Fibroblast of the conjunctiva (primary cell): ENCODE data around the gene ETFDH.
"Not testable (repeated sequence)": the region's sequence is repeated elsewhere in the genome, so short reads cannot be mapped to it uniquely, and the experiment has no call there.

Source experiments
- DNase-seq: peaks from one replicate; pipeline ENCODE4 v3.0.0-alpha.2; 2010; ENCODE audit warnings: low read depth

ETFDH gene

DNA sequence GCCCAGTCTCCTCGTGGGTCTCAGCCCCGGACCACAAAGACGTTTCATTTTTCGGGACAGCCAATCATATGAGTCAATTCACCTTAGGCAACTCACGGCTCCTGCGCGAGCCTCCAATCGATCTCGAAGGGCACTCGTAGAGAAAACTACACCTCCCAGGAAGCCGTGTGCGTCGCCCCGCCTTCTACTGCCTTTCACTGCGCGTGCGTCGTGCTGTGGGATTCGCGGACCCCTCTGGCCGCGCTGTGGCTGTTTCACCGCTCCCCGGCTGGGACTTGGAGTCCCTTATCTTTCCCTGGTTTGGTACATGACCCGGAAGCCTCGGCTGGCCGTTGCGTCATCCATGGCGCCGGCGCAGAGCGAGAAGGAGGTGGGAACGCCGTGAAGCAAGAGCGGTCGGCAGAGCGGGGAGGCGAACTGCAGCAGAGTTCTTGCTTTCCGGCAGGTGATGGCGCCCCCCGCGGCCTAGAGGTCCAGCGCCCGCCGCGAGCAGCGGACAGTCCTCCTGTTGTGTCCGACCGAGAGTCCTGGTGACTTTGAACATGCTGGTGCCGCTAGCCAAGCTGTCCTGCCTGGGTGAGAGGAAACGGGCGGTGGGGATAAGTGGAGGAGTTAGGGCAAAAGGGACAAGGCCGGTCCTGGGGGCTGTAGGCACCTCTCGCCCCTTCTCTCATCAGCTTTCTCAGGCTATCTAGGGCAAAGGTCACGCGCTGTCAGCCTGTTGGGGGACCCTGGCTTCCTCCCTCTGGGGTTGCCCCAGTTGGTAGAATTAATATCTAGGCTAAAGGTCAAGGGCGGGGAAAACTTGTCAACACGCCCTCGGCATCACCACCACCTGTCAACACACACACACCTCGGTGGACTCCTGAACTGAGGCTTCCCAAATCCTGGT, at the start of gene ETFDH:
ETFDH (plus strand) TSS at position 382 of the 892 bp plus-strand sequence; CDS start at position 543, 161 bp downstream.
- DNase-seq: peak; percentile 99

DNA sequence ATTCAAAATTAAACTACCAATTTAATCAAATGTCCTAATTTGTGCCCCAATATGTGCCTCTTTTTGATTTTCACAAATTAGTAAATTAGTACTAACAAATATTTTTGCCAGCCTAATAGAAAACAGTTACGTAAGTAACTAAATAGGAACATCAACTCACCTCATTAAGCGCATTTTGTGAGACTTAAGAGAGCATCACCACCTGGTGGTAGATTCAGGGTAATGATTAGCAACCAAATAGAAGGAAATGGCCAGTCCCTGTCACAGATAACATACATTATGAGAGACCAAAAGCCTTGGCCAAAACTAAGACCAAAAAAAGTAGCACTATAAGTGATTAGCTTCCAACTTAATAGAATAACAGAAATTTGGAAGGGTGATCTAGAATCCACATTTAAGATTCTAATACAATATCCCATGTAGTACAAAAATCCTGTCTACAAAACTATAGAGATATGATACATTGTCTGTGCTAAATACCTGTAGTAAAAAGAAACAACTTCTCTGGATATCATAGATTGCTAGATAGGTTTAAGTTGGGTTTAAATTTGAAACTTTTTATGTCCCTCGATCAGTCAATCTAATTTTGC, 47.1 kb upstream of the ETFDH start:
- peak; percentile 48 for DNase-seq

GRCh38 chr4:158625544-158625943, 46.6 kb upstream of the ETFDH start:
- no peak for DNase-seq

DNA sequence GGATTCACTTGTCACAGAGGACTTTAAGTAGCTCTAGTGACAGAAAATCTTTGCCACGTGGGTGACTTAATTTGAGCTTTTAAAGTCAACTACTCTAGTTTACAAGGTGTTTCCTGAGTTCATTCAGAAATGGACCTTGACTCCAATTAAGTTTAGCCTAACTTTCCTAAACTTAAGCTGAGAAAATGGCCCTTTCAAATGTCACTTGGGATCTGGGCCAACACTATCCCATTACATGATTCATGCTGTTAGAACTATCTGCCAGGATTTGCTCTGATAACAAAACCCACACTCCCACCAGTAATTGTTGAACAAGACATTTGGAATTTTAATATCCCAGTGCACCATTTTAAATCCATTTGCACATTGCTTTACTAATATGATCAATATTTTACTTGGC, 41.2 kb upstream of the ETFDH start:
- DNase-seq: no peak

DNA sequence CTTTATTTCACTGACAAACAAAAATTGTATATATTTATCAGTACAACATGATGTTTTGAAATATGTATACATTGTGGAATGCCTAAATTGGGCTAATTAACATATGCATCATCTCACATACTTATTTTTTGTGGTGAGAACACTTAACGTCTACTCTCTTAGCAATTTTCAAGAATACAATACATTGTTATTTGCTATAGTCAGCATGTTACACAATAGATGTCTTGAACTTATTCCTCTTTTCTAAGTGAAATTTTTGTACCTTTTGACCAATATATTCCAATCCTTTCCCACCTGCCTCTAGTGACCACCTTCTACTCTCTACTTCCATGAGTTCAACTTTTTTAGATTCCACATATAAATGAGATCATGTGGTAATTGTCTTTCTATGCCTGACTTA, 35.5 kb upstream of the ETFDH start:
- no peak for DNase-seq

GRCh38 chr4:158644356-158644755, 27.7 kb upstream of the ETFDH start:
- no peak for DNase-seq

- no peak for DNase-seq
These were observed 27.3 kb upstream of the ETFDH start for GRCh38 chr4:158644760-158645159.

DNA sequence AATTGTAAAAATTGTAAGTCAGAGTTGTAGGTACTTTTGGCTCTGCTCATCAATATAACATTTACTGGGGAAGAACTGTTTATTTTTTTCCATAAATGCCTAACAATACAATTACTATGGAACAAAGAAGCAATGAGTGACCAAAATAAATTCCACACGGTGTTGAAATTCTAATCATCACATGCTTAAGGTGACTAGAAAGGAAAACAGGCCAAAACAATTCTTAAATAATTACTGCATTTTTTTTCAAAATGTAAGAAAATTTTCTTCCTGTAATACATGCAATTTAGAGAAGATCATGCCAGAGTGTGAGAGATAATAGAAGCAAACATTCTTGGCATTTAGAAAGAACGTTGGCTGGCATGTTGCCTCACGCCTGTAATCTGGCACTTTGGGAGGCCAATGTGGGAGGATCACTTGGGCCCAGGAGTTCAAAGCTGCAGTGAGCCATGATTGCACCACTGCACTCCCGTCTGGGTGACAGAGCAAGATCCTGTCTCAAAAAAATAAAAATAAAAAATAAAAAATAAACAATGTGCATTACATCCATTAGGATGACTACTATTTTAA, 22.9 kb upstream of the ETFDH start:
- DNase-seq: no peak

GRCh38 chr4:158652920-158653319, 19.2 kb upstream of the ETFDH start:
- DNase-seq: no peak

- DNase-seq: no peak
These were observed 15.7 kb upstream of the ETFDH start for GRCh38 chr4:158656439-158656838.

- DNase-seq: no peak
These were observed 14.8 kb upstream of the ETFDH start for GRCh38 chr4:158657291-158657690.

GRCh38 chr4:158663255-158663654, 8.8 kb upstream of the ETFDH start:
- DNase-seq: not testable (repeated sequence)

DNA sequence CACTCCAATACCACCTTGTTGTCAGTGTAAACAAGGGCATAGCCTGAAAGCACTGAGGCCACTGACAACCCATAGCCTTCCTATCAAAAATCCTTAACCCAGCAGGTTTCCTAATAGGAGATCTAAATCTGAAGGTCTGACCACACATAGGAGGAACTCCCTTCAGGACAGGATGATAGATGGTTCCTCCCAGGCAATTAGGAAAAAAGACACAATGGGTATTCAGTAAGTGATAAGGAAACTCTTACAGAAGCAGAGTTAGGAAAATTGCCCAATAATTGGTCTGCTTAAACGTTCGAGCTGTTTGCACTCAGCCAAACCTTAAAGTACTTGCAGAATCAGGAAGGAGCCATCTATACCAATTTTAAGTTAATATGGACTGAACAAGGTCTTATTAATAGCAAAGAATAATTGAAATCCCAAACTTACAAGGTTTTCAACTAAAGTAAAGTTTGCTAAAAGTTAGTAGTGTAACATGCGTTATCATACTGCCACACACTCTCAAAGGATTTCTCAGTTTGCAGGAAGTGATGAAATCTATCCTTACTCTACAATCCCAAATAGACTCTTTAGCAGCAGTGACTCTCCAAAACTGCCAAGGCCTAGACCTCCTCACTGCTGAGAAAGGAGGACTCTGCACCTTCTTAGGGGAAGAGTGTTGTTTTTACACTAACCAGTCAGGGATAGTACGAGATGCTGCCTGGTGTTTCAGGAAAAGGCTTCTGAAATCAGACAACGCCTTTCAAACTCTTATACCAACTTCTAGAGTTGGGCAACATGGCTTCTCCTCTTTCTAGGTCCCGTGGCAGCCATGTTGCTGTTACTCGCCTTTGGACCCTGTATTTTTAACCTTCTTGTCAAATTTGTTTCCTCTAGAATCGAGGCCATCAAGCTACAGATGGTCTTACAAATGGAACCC, 8.1 kb upstream of the ETFDH start:
- not testable (repeated sequence) for DNase-seq

DNA sequence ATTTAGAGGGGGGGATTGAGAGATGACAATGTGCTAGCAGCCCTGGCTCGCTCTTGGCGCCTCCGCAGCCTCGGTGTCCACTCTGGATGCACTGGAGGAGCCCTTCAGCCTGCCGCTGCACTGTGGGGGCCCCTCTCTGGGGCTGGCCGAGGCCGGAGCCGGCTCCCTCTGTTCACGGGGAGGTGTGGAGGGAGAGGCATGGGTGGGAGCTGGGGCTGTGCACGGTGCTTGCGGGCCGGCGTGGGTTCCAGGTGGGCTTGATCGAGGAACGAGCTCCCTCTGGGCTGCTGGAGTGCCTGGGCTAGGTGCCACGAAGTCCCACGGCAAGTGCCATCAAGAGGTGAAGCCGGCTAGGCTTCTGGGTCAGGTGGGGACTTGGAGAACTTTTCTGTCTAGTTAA, 7.3 kb upstream of the ETFDH start:
- DNase-seq: no peak

- no peak for DNase-seq
These were observed 5.2 kb upstream of the ETFDH start for GRCh38 chr4:158666892-158667291.

DNA sequence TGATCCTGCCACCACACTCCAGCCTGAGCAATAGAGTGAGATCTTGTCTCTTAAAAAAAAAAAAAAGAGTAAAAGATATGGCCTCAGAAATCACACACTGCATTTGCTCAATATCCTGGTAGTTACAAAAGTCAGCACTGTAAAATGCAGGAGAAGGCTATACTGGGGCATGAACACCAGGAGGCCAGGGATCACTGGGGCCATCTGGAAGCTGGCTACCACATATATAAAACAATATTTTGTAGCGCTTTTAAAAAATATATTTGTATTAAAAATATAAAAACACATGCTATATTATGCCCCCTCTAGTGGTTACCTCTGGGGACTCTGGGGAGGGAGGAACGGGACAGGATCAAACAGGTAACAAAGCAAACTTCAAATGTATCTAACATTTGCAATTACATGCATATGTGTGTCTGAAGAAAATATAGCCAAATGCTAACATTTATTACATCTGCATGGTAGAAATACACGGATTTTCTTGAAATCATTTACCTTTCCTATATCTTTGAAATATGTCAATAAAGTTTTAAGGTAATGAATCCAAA, 4.4 kb upstream of the ETFDH start:
- no peak for DNase-seq

GRCh38 chr4:158669310-158669709, 2.8 kb upstream of the ETFDH start:
- no peak for DNase-seq

GRCh38 chr4:158670975-158671664, 976 bp upstream of the ETFDH start:
- peak; percentile 85 for DNase-seq

GRCh38 chr4:158671665-158671914, 506 bp upstream of the ETFDH start, which contains the start of gene C4orf46:
Gene C4orf46, minus strand, starts transcription at chr4:158671887. Its CDS starts 86 bp downstream, at chr4:158671801.
- no peak for DNase-seq

DNA sequence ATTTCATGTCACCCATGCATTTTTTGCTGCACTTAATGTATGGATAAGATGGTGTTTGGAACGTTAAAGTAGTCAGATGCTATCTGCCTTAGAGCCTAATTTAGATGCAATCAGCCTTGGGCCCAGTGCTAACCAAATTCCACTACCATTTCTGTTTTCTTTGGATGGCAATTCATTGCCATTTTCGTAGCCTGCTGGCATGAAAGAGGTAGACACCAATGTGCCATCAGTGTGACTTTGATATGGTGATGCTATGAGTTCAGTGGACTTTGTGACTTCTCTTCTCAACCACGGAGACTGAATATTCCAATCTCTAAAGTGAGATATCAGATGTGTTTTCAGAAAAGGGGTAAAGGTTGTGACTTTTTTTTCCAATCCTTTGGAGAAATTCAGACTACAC, 1.5 kb downstream of the ETFDH start:
- DNase-seq: no peak

DNA sequence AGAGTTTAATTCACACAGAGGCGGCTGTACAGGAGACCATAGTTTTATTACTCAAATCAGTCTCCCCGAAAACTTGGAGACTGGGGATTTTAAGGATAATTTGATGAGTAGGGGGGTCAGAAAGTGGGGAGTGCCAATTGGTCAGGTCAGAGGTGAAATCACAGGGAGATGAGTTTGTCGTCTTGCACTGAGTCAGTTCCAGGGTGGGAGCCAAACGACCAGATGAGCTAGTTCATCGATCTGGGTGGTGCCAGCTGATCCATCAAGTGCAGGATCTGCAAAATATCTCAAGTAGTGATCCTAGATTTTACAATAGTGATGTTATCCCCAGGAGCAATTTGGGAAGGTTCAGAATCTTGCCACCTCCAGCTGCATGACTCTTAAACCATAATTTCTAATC, 4.0 kb downstream of the ETFDH start:
- DNase-seq: no peak
